Karpas-422 (cell line): ENCODE measurements around the gene FBXL7. TPM values are rescaled to one million over a fixed set of nuclear protein-coding genes. Genes with fewer than 3 reads are reported as not detected.

ENCODE experiments used
- DNase-seq: peaks from one replicate; pipeline ENCODE4 v3.0.0-alpha.2; 2015
- H2AFZ ChIP-seq: fragments of 200-600 bp; sonication (generic); 2 replicates; pipeline ENCODE4 v1.6.1; 2014; ENCODE audit warnings: antibody characterized with exemption, low read length, mixed read lengths
- H3K27ac ChIP-seq: fragments of 200-600 bp; sonication (generic); 2 replicates; pipeline ENCODE4 v1.5.1; 2014; ENCODE audit warnings: mild to moderate bottlenecking, low read length, moderate library complexity
- H3K27me3 ChIP-seq: fragments of 200-600 bp; sonication (generic); 2 replicates; pipeline ENCODE4 v1.6.1; 2014; ENCODE audit warnings: low read length, mixed read lengths
- H3K36me3 ChIP-seq: fragments of 200-600 bp; sonication (generic); 2 replicates; pipeline ENCODE4 v1.6.1; 2014; ENCODE audit warnings: low read length, mixed read lengths; ENCODE audit not compliant: insufficient read depth
- H3K4me1 ChIP-seq: fragments of 200-600 bp; sonication (generic); 2 replicates; pipeline ENCODE4 v1.6.1; 2014; ENCODE audit warnings: mild to moderate bottlenecking, low read length, mixed read lengths
- H3K4me2 ChIP-seq: fragments of 200-600 bp; sonication (generic); 2 replicates; pipeline ENCODE4 v1.6.1; 2014; ENCODE audit warnings: low read length, low read depth, mild to moderate bottlenecking; ENCODE audit not compliant: poor library complexity, severe bottlenecking
- H3K4me3 ChIP-seq: fragments of 200-600 bp; sonication (generic); 2 replicates; pipeline ENCODE4 v1.5.1; 2014; ENCODE audit warnings: mild to moderate bottlenecking, antibody characterized with exemption, low read length, mixed read lengths
- H3K79me2 ChIP-seq: fragments of 200-600 bp; sonication (generic); 2 replicates; pipeline ENCODE4 v1.6.1; 2014; ENCODE audit warnings: mild to moderate bottlenecking, low read length, mixed read lengths
- H3K9ac ChIP-seq: fragments of 200-600 bp; sonication (generic); 2 replicates; pipeline ENCODE4 v1.6.0; 2014; ENCODE audit warnings: low read length
- H3K9me2 ChIP-seq: fragments of 200-600 bp; sonication (generic), shearing (Covaris generic); replicated peaks from 2 replicates; pipeline ENCODE4 v1.6.0; 2014; ENCODE audit warnings: mild to moderate bottlenecking, low read length, moderate library complexity; ENCODE audit not compliant: insufficient read depth
- H3K9me3 ChIP-seq: fragments of 300-700, 200-600 bp; sonication (generic); 2 replicates; pipeline ENCODE4 v1.6.1; 2014; ENCODE audit warnings: low read length, mixed read lengths
- H4K20me1 ChIP-seq: fragments of 200-600 bp; sonication (generic); 2 replicates; pipeline ENCODE4 v1.6.1; 2014; ENCODE audit warnings: mild to moderate bottlenecking, antibody characterized with exemption, low read length, low read depth; ENCODE audit not compliant: insufficient read depth
- total RNA-seq: library from RNA; depleted of rRNA; stranded (reverse); fragments of >200 nt; shearing (Covaris generic); gene quantifications from 2 replicates; pipeline ENCODE4 v1.2.3, GENCODE V29; 2014; ENCODE audit warnings: low replicate concordance

FBXL7 gene
- total RNA-seq, 1 experiment from 2014 or later: not detected

- Histone ChIP-seq H3K27me3 (no peaks in the 10 kb centered on the region), H3K4me1 (no peaks in the 10 kb centered on the region), H2AFZ (no peak overlapping the region), H3K36me3 (no peaks in the 10 kb centered on the region), H3K79me2 (no peaks in the 10 kb centered on the region), H3K9me3 (peaks cover 8% of the 10 kb centered on the region; the same call in 1 of the 2 replicates), H3K9ac (no peak overlapping the region), H3K4me2 (no peak overlapping the region), H3K27ac (no peak overlapping the region), H3K4me3 (no peak overlapping the region), H4K20me1 (no peaks in the 10 kb centered on the region), H3K9me2 (no peaks in the 10 kb centered on the region; the same call in 1 of the 2 replicates)
- no peak for DNase-seq
Observed at GRCh38 chr5:15564957-15565356, 65.0 kb downstream of the FBXL7 start.

GRCh38 chr5:15566306-15566705 lies 66.3 kb downstream of the FBXL7 start:
- peaks cover 10% of the 10 kb centered on the region for H3K9me3 ChIP-seq
- no peak overlapping the region for H2AFZ ChIP-seq
- H3K4me2 ChIP-seq: no peak overlapping the region
- no peak for DNase-seq
- H3K79me2 ChIP-seq: no peaks in the 10 kb centered on the region
- H3K4me3 ChIP-seq: no peak overlapping the region
- H3K4me1 ChIP-seq: no peaks in the 10 kb centered on the region
- no peaks in the 10 kb centered on the region for H4K20me1 ChIP-seq
- no peaks in the 10 kb centered on the region for H3K36me3 ChIP-seq
- H3K27ac ChIP-seq: no peak overlapping the region
- no peaks in the 10 kb centered on the region for H3K27me3 ChIP-seq
- no peak overlapping the region for H3K9ac ChIP-seq
- no peaks in the 10 kb centered on the region; the same call in 1 of the 2 replicates for H3K9me2 ChIP-seq

GRCh38 chr5:15566789-15567188 lies 66.8 kb downstream of the FBXL7 start:
- H3K9ac ChIP-seq: no peak overlapping the region
- H3K9me2 ChIP-seq: no peaks in the 10 kb centered on the region; the same call in 1 of the 2 replicates
- no peaks in the 10 kb centered on the region for H3K4me1 ChIP-seq
- H3K9me3 ChIP-seq: peaks cover 10% of the 10 kb centered on the region
- H3K27ac ChIP-seq: no peak overlapping the region
- H3K4me3 ChIP-seq: no peak overlapping the region
- no peak for DNase-seq
- no peak overlapping the region for H3K4me2 ChIP-seq
- H3K27me3 ChIP-seq: no peaks in the 10 kb centered on the region
- H3K36me3 ChIP-seq: no peaks in the 10 kb centered on the region
- no peak overlapping the region for H2AFZ ChIP-seq
- H3K79me2 ChIP-seq: no peaks in the 10 kb centered on the region
- H4K20me1 ChIP-seq: no peaks in the 10 kb centered on the region

- H3K79me2 ChIP-seq: no peaks in the 10 kb centered on the region
- H2AFZ ChIP-seq: no peak overlapping the region
- no peaks in the 10 kb centered on the region for H3K4me1 ChIP-seq
- H3K4me3 ChIP-seq: no peak overlapping the region
- H3K9ac ChIP-seq: no peak overlapping the region
- DNase-seq: no peak
- no peak overlapping the region for H3K4me2 ChIP-seq
- no peaks in the 10 kb centered on the region for H4K20me1 ChIP-seq
- H3K27ac ChIP-seq: no peak overlapping the region
- H3K9me2 ChIP-seq: no peaks in the 10 kb centered on the region; the same call in 1 of the 2 replicates
- no peaks in the 10 kb centered on the region for H3K36me3 ChIP-seq
- H3K27me3 ChIP-seq: no peaks in the 10 kb centered on the region
- peaks cover 6% of the 10 kb centered on the region for H3K9me3 ChIP-seq
Observed at GRCh38 chr5:15570491-15570890, 70.5 kb downstream of the FBXL7 start.

- Histone ChIP-seq H3K4me1 (no peaks in the 10 kb centered on the region), H2AFZ (no peak overlapping the region), H3K27ac (no peak overlapping the region), H3K9ac (no peak overlapping the region), H3K79me2 (no peaks in the 10 kb centered on the region), H3K4me3 (no peak overlapping the region), H3K9me2 (no peaks in the 10 kb centered on the region; the same call in 1 of the 2 replicates), H4K20me1 (no peaks in the 10 kb centered on the region), H3K27me3 (no peaks in the 10 kb centered on the region), H3K9me3 (peaks cover 9% of the 10 kb centered on the region), H3K4me2 (no peak overlapping the region), H3K36me3 (no peaks in the 10 kb centered on the region)
- no peak for DNase-seq
Observed at GRCh38 chr5:15571081-15571480, 71.1 kb downstream of the FBXL7 start.

- DNase-seq: no peak
- no peak overlapping the region for H3K4me3 ChIP-seq
- no peaks in the 10 kb centered on the region for H3K4me1 ChIP-seq
- H4K20me1 ChIP-seq: no peaks in the 10 kb centered on the region
- no peak overlapping the region for H3K4me2 ChIP-seq
- H3K9me2 ChIP-seq: no peaks in the 10 kb centered on the region; the same call in 1 of the 2 replicates
- H3K27ac ChIP-seq: no peak overlapping the region
- no peak overlapping the region for H2AFZ ChIP-seq
- H3K79me2 ChIP-seq: no peaks in the 10 kb centered on the region
- H3K9me3 ChIP-seq: peaks cover 9% of the 10 kb centered on the region
- H3K9ac ChIP-seq: no peak overlapping the region
- H3K36me3 ChIP-seq: no peaks in the 10 kb centered on the region
- H3K27me3 ChIP-seq: no peaks in the 10 kb centered on the region
Observed at GRCh38 chr5:15571618-15572017, 71.6 kb downstream of the FBXL7 start.

GRCh38 chr5:15573590-15573989 lies 73.6 kb downstream of the FBXL7 start:
- DNase-seq: no peak
- Histone ChIP-seq H3K79me2 (no peaks in the 10 kb centered on the region), H3K9me2 (no peaks in the 10 kb centered on the region), H3K27me3 (no peaks in the 10 kb centered on the region), H3K9ac (no peak overlapping the region), H4K20me1 (no peaks in the 10 kb centered on the region), H3K36me3 (no peaks in the 10 kb centered on the region), H3K4me3 (no peak overlapping the region), H3K9me3 (peaks cover 16% of the 10 kb centered on the region), H3K4me2 (no peak overlapping the region), H3K4me1 (no peaks in the 10 kb centered on the region), H3K27ac (no peak overlapping the region), H2AFZ (no peak overlapping the region)

GRCh38 chr5:15574128-15574527 lies 74.1 kb downstream of the FBXL7 start:
- no peaks in the 10 kb centered on the region for H3K4me1 ChIP-seq
- no peaks in the 10 kb centered on the region for H3K9me2 ChIP-seq
- no peaks in the 10 kb centered on the region for H3K27me3 ChIP-seq
- no peak overlapping the region for H3K4me2 ChIP-seq
- no peak overlapping the region for H3K4me3 ChIP-seq
- peaks cover 17% of the 10 kb centered on the region for H3K9me3 ChIP-seq
- H3K36me3 ChIP-seq: no peaks in the 10 kb centered on the region
- no peaks in the 10 kb centered on the region for H4K20me1 ChIP-seq
- no peak overlapping the region for H3K9ac ChIP-seq
- no peak overlapping the region for H3K27ac ChIP-seq
- no peak for DNase-seq
- no peak overlapping the region for H2AFZ ChIP-seq
- H3K79me2 ChIP-seq: no peaks in the 10 kb centered on the region
